Activated naive CD4-positive, alpha-beta T cell (primary cell): Measurements from ENCODE around the gene OR7C2.

Experiments
- DNase-seq, 4 experiments: peaks; one replicate each; lab custom pipeline; 2025; lab: John Stamatoyannopoulos, UW

OR7C2 gene

DNA sequence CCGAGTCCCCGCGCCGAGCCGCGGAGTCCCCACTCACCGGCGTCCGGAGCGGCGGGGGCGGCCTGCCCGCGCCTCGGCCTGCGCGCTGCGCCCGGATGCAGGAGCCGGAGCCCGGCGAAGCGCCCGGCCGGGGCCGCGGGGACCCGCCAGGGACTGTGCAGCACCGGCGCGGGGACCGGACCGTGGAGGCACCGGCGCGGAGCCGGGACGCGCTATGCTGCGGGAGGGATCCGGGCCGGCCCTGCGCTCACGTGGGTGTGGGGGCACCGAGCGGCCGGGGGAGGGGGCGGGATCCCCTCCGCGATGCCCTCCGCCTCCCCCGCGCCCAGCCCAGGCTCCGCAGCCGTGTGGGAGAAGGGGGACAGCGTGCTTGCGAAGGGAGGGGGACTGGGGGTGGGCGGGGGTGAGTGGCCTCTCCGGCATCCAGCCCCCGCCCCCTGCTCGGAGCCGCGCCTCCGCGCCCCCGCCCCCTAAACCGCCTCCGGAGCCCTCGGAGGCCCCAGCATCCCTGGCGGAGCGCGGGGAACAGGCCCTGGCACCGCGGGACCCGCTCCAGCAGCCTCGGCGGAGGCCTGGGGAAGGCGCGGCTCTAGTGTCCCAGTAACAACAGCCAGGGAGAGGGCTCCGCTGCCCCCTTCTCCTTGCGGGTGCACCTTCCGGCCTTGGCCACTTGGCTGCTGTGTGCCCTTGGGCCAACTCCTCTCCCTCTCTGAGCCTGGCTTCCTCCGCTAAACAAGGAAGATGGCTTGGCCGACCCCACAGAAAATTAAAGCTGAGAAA, 38.4 kb downstream of the OR7C2 start, which contains the start of gene SLC1A6:
SLC1A6 (minus strand) TSS at position 389 of the 780 bp plus-strand sequence. CDS start 6,954 bp downstream, outside the sequence.
- no peak for DNase-seq

DNA sequence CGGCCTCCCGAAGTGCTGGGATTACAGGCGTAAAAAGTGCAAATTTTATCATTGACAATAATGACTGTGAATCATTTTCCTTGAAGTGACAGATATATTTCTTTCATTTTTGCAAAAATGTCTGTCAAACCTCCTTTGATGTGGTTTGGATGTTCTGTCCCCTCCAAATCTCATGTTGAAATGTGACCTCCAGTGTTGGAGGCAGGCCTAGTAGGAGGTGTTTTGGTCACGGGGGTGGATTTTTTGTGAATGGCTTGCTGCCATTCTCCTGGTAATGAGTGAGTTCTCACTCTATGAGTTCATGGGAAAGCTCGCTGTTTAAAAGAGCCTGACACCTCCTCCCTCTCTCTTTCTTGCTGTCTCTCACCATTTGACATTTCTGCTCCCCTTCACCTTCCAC, 43.8 kb downstream of the OR7C2 start:
- DNase-seq = no peak
